DND-41 (cell line): ENCODE data around the gene CD19.
"Not testable (repeated sequence)": the region's sequence is repeated elsewhere in the genome, so short reads cannot be mapped to it uniquely, and the experiment has no call there.

ENCODE experiments used
- ATAC-seq: fragments of 200-7000 bp; cut with Tn5 transposase; 3 replicates; pipeline ENCODE4 v1.9.1; 2021; ENCODE audit warnings: low read depth; ENCODE audit not compliant: insufficient read depth
- DNase-seq: peaks from one replicate; pipeline ENCODE4 v3.0.0-alpha.2; 2020
- H2AFZ ChIP-seq: 2 replicates; pipeline ENCODE4 v1.6.0; 2012; ENCODE audit warnings: low read depth, low read length
- H3K27ac ChIP-seq: 2 replicates; pipeline ENCODE4 v1.5.1; 2012; ENCODE audit warnings: low read length, inconsistent platforms
- H3K27me3 ChIP-seq: fragments of 200-600 bp; sonication (generic); 2 replicates; pipeline ENCODE4 v1.6.0; 2012; ENCODE audit warnings: low read length, mild to moderate bottlenecking, inconsistent platforms; ENCODE audit not compliant: insufficient read depth, poor library complexity
- H3K36me3 ChIP-seq: 2 replicates; pipeline ENCODE4 v1.5.1; 2012; ENCODE audit warnings: low read length, inconsistent platforms; ENCODE audit not compliant: insufficient read depth
- H3K4me1 ChIP-seq: 2 replicates; pipeline ENCODE4 v1.5.1; 2012; ENCODE audit warnings: mild to moderate bottlenecking, low read length; ENCODE audit not compliant: insufficient read depth
- H3K4me2 ChIP-seq: 2 replicates; pipeline ENCODE4 v1.6.0; 2012; ENCODE audit warnings: mild to moderate bottlenecking, moderate library complexity, low read length, inconsistent platforms; ENCODE audit not compliant: insufficient read depth
- H3K4me3 ChIP-seq, 2 experiments: fragments of 200-600 bp in 1 of 2; shearing (Covaris generic) in 1 of 2; 2 replicates each; pipeline ENCODE4 v1.5.1; 2012 to 2016; ENCODE audit warnings: inconsistent platforms in 2 of 2, low read length in 2 of 2, mild to moderate bottlenecking in 2 of 2, low read depth in 1 of 2, moderate library complexity in 1 of 2
- H3K79me2 ChIP-seq: 2 replicates; pipeline ENCODE4 v1.6.0; 2012; ENCODE audit warnings: low read length, inconsistent platforms; ENCODE audit not compliant: insufficient read depth
- H3K9ac ChIP-seq: 2 replicates; pipeline ENCODE4 v1.6.0; 2012; ENCODE audit warnings: low read depth, mild to moderate bottlenecking, inconsistent platforms, low read length, moderate library complexity
- H3K9me3 ChIP-seq: 2 replicates; pipeline ENCODE4 v1.5.1; 2012; ENCODE audit warnings: low read length, moderate library complexity, mild to moderate bottlenecking, inconsistent platforms; ENCODE audit not compliant: insufficient read depth, severe bottlenecking
- H4K20me1 ChIP-seq: 2 replicates; pipeline ENCODE4 v1.6.0; 2012; ENCODE audit warnings: low read length; ENCODE audit not compliant: insufficient read depth
- EZH2 ChIP-seq: IDR thresholded peaks from 3 replicates; pipeline ENCODE4 v1.6.1; 2012; ENCODE audit warnings: borderline replicate concordance, low read depth, mild to moderate bottlenecking, moderate library complexity, low read length, inconsistent platforms; ENCODE audit not compliant: severe bottlenecking
- TF ChIP-seq, protein P1 (sequence below): IDR thresholded peaks from 2 replicates; pipeline ENCODE4 v1.5.1; 2012; ENCODE audit warnings: borderline replicate concordance, low read length, moderate library complexity, mild to moderate bottlenecking; ENCODE audit not compliant: poor library complexity, severe bottlenecking; ENCODE audit errors: extremely low read depth

Gene CD19

DNA sequence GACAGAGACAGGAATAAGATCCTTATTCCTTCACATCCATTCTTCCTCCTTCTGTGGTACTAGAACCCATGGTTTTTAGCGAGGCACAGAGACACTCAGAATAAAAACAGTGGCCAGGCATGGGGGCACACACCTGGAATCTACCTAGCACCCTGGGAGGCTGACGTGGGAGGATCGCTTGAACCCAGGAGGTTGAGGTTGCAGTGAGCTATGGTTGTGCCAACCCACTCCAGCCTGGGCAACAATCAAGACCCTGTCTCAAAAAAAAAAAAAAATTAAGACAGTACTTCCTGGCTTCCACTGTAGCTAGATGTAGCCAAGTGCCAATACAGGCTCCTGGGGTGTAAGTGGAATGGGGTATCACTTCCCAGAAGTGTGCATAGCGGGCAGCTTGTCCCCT, 35.4 kb downstream of the CD19 start:
- Histone ChIP-seq H3K36me3 (peaks cover 28% of the 10 kb centered on the region), H2AFZ (no peak overlapping the region), H3K27ac (no peak overlapping the region), H3K4me2 (no peak overlapping the region), H3K79me2 (no peaks in the 10 kb centered on the region), H3K4me1 (no peaks in the 10 kb centered on the region), H3K9me3 (no peaks in the 10 kb centered on the region), H3K27me3 (no peaks in the 10 kb centered on the region), H4K20me1 (peaks cover 7% of the 10 kb centered on the region; the same call in 1 of the 2 replicates), H3K9ac (no peak overlapping the region), H3K4me3 (no peak overlapping the region)
- DNase-seq = no peak
- ATAC-seq = no peak
- TF ChIP-seq, protein P1, sequence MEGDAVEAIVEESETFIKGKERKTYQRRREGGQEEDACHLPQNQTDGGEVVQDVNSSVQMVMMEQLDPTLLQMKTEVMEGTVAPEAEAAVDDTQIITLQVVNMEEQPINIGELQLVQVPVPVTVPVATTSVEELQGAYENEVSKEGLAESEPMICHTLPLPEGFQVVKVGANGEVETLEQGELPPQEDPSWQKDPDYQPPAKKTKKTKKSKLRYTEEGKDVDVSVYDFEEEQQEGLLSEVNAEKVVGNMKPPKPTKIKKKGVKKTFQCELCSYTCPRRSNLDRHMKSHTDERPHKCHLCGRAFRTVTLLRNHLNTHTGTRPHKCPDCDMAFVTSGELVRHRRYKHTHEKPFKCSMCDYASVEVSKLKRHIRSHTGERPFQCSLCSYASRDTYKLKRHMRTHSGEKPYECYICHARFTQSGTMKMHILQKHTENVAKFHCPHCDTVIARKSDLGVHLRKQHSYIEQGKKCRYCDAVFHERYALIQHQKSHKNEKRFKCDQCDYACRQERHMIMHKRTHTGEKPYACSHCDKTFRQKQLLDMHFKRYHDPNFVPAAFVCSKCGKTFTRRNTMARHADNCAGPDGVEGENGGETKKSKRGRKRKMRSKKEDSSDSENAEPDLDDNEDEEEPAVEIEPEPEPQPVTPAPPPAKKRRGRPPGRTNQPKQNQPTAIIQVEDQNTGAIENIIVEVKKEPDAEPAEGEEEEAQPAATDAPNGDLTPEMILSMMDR = no peak
- no peak for TF ChIP-seq EZH2

DNA sequence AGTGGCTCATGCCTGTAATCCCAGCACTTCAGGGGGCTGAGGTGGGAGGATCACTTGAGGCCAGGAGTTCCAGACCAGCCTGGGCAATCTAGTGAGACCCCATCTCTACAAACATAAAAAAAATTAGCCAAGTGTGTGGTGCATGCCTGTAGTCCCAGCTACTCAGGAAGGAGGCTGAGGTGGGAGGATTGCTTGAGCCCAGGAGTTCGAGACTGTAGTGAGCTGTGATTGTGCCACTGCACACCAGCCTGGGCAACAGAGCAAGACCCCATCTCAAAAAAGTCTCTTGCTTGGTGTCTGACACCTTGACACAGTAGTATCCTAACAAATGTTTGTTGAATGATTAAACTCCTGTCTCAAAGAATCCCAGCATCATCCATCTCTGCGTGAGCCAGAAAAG, 37.9 kb downstream of the CD19 start:
- not testable (repeated sequence) for ATAC-seq

DNA sequence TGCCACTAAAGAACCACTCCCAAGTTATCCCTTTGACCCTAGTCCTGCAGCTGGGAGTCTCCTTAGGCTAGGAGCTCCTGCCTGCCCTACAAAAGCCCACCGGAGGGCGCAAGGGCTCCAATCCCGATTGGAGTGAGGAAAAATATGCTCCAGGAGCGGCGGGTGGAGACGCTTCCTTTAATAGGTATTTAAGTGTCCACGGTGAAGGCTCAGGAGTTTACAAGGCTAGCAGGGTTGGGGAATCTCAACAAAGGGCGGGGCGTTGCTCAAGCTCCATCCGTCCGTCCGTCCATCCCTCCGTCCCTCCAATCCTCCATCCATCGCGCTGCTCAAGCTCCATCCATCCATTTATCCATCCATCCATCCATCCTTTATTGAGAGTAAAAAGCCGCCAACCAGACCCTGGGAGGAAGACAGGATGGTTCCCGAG, 42.3 kb downstream of the CD19 start:
- H4K20me1 ChIP-seq = no peaks in the 10 kb centered on the region
- peak overlapping the region; percentile 81 for H3K27ac ChIP-seq

More for the DNA sequence above, 37.9 kb downstream of the CD19 start:
- not testable (repeated sequence) for DNase-seq, H3K36me3 ChIP-seq, H3K4me3 ChIP-seq, H2AFZ ChIP-seq, H4K20me1 ChIP-seq, H3K9ac ChIP-seq, H3K27me3 ChIP-seq, H3K79me2 ChIP-seq, H3K9me3 ChIP-seq, H3K4me2 ChIP-seq, H3K27ac ChIP-seq
- H3K4me1 ChIP-seq = peaks cover 12% of the 10 kb centered on the region

GRCh38 chr16:28974437-28975157, 42.8 kb downstream of the CD19 start, which contains the start of gene SPNS1:
Gene SPNS1 (plus strand): TSS chr16:28974778. CDS start chr16:28975152, 374 bp downstream.
- no peaks in the 10 kb centered on the region for H3K27me3 ChIP-seq
- H4K20me1 ChIP-seq = no peaks in the 10 kb centered on the region
- ATAC-seq (peak; percentile 92), DNase-seq (peak; percentile 94)
- peaks cover 28% of the 10 kb centered on the region for H3K79me2 ChIP-seq
- peak within 1 kb of the TSS; percentile 93 for H2AFZ ChIP-seq
- peaks cover 32% of the 10 kb centered on the region for H3K4me1 ChIP-seq
- H3K9ac ChIP-seq = peak within 1 kb of the TSS; percentile 70
- H3K4me3 ChIP-seq = peak within 1 kb of the TSS; percentile 46 to 92
- H3K27ac ChIP-seq = peak within 1 kb of the TSS; percentile 81
- TF ChIP-seq, protein P1 = no peak
- no peak for TF ChIP-seq EZH2
- no peaks in the 10 kb centered on the region for H3K9me3 ChIP-seq
- H3K4me2 ChIP-seq = peak within 1 kb of the TSS; percentile 93
- H3K36me3 ChIP-seq = peaks cover 23% of the 10 kb centered on the region

More for the DNA sequence above, 42.3 kb downstream of the CD19 start:
- peak overlapping the region; percentile 93 for H3K4me2 ChIP-seq
- H3K9me3 ChIP-seq = no peaks in the 10 kb centered on the region
- peak; percentile 36 for ATAC-seq
- TF ChIP-seq, protein P1 = peak; percentile 78
- no peak for TF ChIP-seq EZH2
- no peaks in the 10 kb centered on the region for H3K27me3 ChIP-seq
- H3K79me2 ChIP-seq = peaks cover 28% of the 10 kb centered on the region
- H3K9ac ChIP-seq = peak overlapping the region; percentile 70
- peaks cover 18% of the 10 kb centered on the region for H3K36me3 ChIP-seq
- peak overlapping the region; percentile 93 for H2AFZ ChIP-seq
- H3K4me3 ChIP-seq = peak overlapping the region; percentile 46 to 92
- peak; percentile 57 for DNase-seq
- H3K4me1 ChIP-seq = peaks cover 32% of the 10 kb centered on the region
